ENCODE results near the gene SYNDIG1. TPM values are rescaled to one million over a fixed set of nuclear protein-coding genes. Genes with fewer than 3 reads are reported as not detected.

The SYNDIG1 gene
- total and polyA plus RNA-seq, 2 of the 4 experiments (the other 2 are of a cell fraction) = not detected

DNA sequence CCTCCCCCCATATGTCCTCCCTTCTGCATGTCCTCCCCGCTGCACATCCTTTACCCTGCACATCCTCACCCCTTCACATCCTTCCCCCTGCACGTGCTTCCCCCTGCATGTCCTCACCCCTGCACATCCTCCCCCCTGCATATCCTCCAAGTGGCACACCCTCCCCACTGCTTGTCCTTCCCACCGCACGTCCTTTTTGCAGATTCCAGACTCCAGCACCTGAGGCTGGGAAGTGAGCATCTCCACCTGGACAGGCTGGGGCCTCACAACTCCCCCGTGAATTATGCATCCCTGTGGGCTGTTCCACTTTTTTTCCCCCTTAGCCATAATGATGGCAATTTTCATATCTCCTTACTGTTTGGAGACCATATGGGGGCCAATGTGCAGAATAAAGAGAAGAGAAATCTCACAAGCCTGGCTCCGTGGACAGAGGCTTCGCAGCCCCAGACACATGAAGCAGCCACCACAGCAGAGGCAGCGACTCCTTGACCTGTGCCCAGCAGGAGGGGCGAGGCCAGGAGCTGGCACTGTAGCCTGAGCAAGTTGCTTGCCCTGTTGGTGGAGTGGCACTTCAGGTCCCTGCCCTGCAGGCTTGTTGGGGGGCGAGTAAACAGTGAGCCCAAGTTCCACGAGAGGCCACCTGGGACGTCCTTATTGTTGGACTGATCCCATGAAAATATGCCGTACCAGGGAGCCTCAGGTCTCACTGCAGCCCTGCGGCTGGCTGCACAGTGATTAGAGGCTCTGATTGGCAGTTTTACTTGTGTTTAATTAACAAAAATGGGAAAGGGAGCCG, 113.1 kb downstream of the SYNDIG1 start:
- Histone ChIP-seq H3K18ac (ENCODE audit: low read depth, low read length) (no peak overlapping the region), H3K4ac (ENCODE audit: low read depth, low read length) (no peak overlapping the region), H3K23ac (ENCODE audit: low read depth, low read length) (no peak overlapping the region), H3K36me3 (ENCODE audit: control insufficient read depth, insufficient read depth, low read length) (no peaks in the 10 kb centered on the region), H2BK120ac (ENCODE audit: low read depth, low read length) (no peak overlapping the region), H2AK5ac (ENCODE audit: low read depth, low read length) (no peak overlapping the region), H4K5ac (ENCODE audit: low read depth, low read length) (no peak overlapping the region), H4K20me1 (ENCODE audit: insufficient read depth, low read length) (no peaks in the 10 kb centered on the region), H2BK15ac (ENCODE audit: low read depth, low read length) (no peak overlapping the region), H3K4me1 (ENCODE audit: control insufficient read depth, insufficient read depth, low read length) (no peaks in the 10 kb centered on the region), H2BK5ac (ENCODE audit: low read depth, low read length, poor library complexity, severe bottlenecking) (no peak overlapping the region), H3K9me1 (ENCODE audit: insufficient read depth, low read length) (no peaks in the 10 kb centered on the region), H4K8ac (ENCODE audit: low read depth in 2 of 2, low read length in 2 of 2) (no peak overlapping the region), H3K4me2 (ENCODE audit: low read depth, low read length) (no peak overlapping the region), H3K9ac (ENCODE audit: low read depth, low read length) (no peak overlapping the region), H3K27me3 (ENCODE audit: control insufficient read depth, insufficient read depth, low read length) (peaks cover 12% of the 10 kb centered on the region), H3K9me3 (ENCODE audit: control insufficient read depth, insufficient read depth, low read length) (no peaks in the 10 kb centered on the region), H3K56ac (ENCODE audit: extremely low read depth, insufficient read depth, low read length) (no peak overlapping the region), H3K79me1 (ENCODE audit: low read depth in 1 of 2, low read length in 2 of 2) (no peaks in the 10 kb centered on the region), H3K14ac (replicated peaks; ENCODE audit: low read depth, low read length) (no peak overlapping the region), H4K91ac (ENCODE audit: insufficient read depth, low read depth, low read length) (no peak overlapping the region), H3K27ac (ENCODE audit: insufficient read depth, low read length) (no peak overlapping the region), H3K4me3 (ENCODE audit: insufficient read depth, low read depth, low read length) (no peak overlapping the region), H2BK20ac (ENCODE audit: low read depth, low read length) (no peak overlapping the region), H2AK9ac (replicated peaks; ENCODE audit: low read depth, low read length, poor library complexity) (no peak overlapping the region), H2AFZ (replicated peaks; ENCODE audit: low read length, poor library complexity) (no peak overlapping the region)
- WGBS, 2 experiments (ENCODE audit: extremely low coverage in 2 of 2, insufficient read length in 1 of 2) = 73% methylated on average over 8 of the region's 15 CpGs; no CpG with 5 or more reads in 1 of the 2 experiments
- POLR2A ChIA-PET (ENCODE audit: unreplicated experiment) = no interaction called here
- ATAC-seq (ENCODE audit: low read depth) = no peak
- DNase-seq = no peak
- in situ Hi-C loops (cut with MboI; ENCODE audit: low sequenced_read_pairs) (no loop called here), dilution Hi-C loops (cut with HindIII; ENCODE audit: low sequenced_read_pairs, unreplicated experiment) (no loop called here), intact Hi-C loops (cut with micrococcal nuclease) (no loop called here)
- no TSS peak for BruUV-seq (replicated peaks)
- CTCF ChIA-PET = no interaction called here
- no peak for TF ChIP-seq MAFK (IDR thresholded peaks at IDR 0.05; ENCODE audit: low read depth, low read length)
- no peak for TF ChIP-seq POLR2A (IDR thresholded peaks at IDR 0.05; ENCODE audit: low read depth, low read length)
- TF ChIP-seq MAZ (IDR thresholded peaks at IDR 0.05; ENCODE audit: borderline replicate concordance, low read depth, low read length) = no peak
- no peak for TF ChIP-seq BHLHE40 (IDR thresholded peaks at IDR 0.05; ENCODE audit: low read depth, low read length)
- TF ChIP-seq FOS (IDR thresholded peaks at IDR 0.05; ENCODE audit: low read depth, low read length) = no peak
- TF ChIP-seq RFX5 (IDR thresholded peaks at IDR 0.05; ENCODE audit: low read depth, low read length) = no peak
- TF ChIP-seq RAD21 (IDR thresholded peaks at IDR 0.05; ENCODE audit: low read length) = no peak
- TF ChIP-seq, protein P1, sequence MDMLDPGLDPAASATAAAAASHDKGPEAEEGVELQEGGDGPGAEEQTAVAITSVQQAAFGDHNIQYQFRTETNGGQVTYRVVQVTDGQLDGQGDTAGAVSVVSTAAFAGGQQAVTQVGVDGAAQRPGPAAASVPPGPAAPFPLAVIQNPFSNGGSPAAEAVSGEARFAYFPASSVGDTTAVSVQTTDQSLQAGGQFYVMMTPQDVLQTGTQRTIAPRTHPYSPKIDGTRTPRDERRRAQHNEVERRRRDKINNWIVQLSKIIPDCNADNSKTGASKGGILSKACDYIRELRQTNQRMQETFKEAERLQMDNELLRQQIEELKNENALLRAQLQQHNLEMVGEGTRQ (IDR thresholded peaks at IDR 0.05; ENCODE audit: low read depth, low read length) = no peak
- TF ChIP-seq, protein P2, sequence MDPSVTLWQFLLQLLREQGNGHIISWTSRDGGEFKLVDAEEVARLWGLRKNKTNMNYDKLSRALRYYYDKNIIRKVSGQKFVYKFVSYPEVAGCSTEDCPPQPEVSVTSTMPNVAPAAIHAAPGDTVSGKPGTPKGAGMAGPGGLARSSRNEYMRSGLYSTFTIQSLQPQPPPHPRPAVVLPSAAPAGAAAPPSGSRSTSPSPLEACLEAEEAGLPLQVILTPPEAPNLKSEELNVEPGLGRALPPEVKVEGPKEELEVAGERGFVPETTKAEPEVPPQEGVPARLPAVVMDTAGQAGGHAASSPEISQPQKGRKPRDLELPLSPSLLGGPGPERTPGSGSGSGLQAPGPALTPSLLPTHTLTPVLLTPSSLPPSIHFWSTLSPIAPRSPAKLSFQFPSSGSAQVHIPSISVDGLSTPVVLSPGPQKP (IDR thresholded peaks at IDR 0.05; ENCODE audit: borderline replicate concordance, low read depth, low read length) = no peak
- TF ChIP-seq SMC3 (IDR thresholded peaks at IDR 0.05; ENCODE audit: low read depth, low read length) = no peak
- TF ChIP-seq CHD1 (IDR thresholded peaks at IDR 0.05; ENCODE audit: low read depth, low read length) = no peak
- no peak for TF ChIP-seq NFE2L2 (IDR thresholded peaks at IDR 0.05; ENCODE audit: low read depth, low read length)
- TF ChIP-seq, protein P3, sequence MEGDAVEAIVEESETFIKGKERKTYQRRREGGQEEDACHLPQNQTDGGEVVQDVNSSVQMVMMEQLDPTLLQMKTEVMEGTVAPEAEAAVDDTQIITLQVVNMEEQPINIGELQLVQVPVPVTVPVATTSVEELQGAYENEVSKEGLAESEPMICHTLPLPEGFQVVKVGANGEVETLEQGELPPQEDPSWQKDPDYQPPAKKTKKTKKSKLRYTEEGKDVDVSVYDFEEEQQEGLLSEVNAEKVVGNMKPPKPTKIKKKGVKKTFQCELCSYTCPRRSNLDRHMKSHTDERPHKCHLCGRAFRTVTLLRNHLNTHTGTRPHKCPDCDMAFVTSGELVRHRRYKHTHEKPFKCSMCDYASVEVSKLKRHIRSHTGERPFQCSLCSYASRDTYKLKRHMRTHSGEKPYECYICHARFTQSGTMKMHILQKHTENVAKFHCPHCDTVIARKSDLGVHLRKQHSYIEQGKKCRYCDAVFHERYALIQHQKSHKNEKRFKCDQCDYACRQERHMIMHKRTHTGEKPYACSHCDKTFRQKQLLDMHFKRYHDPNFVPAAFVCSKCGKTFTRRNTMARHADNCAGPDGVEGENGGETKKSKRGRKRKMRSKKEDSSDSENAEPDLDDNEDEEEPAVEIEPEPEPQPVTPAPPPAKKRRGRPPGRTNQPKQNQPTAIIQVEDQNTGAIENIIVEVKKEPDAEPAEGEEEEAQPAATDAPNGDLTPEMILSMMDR (conservative IDR thresholded peaks at IDR 0.05; ENCODE audit: low read depth, low read length) = no peak
- no peak for TF ChIP-seq RCOR1 (IDR thresholded peaks at IDR 0.05; ENCODE audit: insufficient replicate concordance, low read length)
- no peak for TF ChIP-seq MXI1 (IDR thresholded peaks at IDR 0.05; ENCODE audit: borderline replicate concordance, low read depth, low read length)

All from IMR-90 (cell line).